Stimulated activated CD4-positive, alpha-beta T cell treated with anti-CD3 and anti-CD28 coated beads, Interleukin-15, amount 100 ng/mL, for 1 hour (primary cell): ENCODE measurements around the gene ATG13.
"Not testable (repeated sequence)": the region's sequence is repeated elsewhere in the genome, so short reads cannot be mapped to it uniquely, and the experiment has no call there.

Experiments used
- DNase-seq, 2 donors: peaks; one replicate each; pipeline ENCODE4 v3.0.0-alpha.2; 2020; ENCODE audit warnings: low read depth in 1 of 2, low spot score in 1 of 2

Gene ATG13

GRCh38 chr11:46642627-46643335 is 25.4 kb downstream of the ATG13 start:
- DNase-seq, result no peak

GRCh38 chr11:46643531-46643930 is 26.2 kb downstream of the ATG13 start:
- DNase-seq, result no peak

GRCh38 chr11:46643986-46644385 is 26.6 kb downstream of the ATG13 start:
- DNase-seq, result no peak

GRCh38 chr11:46649180-46649738 is 31.9 kb downstream of the ATG13 start:
- DNase-seq, result no peak

DNA sequence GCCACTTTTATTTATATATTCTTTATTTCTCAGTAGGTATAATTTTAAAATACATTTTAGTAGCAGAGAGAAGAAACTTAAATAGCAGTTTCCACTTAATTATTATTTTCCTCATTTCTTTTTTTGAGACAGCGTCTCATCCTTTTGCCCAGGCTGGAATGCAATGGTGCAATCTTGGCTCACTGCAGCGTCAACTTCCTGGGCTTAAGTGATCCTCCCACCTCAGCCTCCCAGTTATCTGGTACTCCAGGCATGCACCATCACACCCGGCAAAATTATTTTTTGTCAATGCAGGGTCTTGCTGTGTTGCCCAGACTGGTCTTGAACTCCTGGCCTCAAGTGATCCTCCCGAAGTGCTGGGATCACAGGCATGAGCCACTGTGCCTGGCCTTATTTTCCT is 38.3 kb downstream of the ATG13 start:
- no peak for DNase-seq

DNA sequence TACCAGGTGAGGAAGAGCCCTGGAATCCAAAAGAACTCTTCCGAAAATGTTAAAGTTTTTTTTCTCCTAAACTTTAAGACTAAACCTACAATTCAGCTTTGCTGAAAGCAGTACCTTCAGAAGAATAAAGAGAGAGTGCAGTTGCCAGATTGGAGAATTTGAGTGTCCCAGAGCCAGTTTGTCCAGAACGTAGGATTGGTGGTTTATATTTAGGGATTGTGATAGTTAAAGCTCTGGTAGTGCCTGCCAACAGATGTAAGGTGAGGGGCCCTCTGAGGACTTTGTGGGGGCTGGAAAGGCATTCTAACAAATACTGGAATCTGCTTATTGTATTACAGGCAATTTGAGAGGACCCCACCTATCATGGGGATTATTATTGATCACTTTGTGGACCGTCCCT is 39.8 kb downstream of the ATG13 start:
- DNase-seq, result no peak

DNA sequence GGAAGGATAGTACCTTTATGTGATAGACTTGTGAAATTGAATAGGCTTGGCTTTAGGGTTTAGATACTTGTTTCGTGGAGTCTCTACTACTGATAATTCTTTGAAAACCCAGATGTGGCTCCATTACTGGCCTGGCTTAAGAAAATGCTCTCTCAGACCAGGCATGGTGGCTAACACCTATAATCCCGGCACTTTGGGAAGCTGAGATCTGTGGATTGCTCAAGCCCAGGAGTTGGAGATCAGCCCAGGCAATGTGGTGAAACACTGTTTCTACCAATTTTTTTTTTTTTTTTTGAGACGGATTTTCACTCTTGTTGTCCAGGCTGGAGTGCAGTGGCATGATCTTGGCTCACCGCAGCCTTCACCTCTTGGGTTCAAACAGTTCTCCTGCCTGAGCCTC is 40.9 kb downstream of the ATG13 start:
- no peak for DNase-seq

GRCh38 chr11:46659908-46660307 is 42.6 kb downstream of the ATG13 start:
- no peak for DNase-seq

GRCh38 chr11:46661836-46662235 is 44.5 kb downstream of the ATG13 start:
- DNase-seq, result no peak

GRCh38 chr11:46662366-46662765 is 45.0 kb downstream of the ATG13 start:
- no peak for DNase-seq

DNA sequence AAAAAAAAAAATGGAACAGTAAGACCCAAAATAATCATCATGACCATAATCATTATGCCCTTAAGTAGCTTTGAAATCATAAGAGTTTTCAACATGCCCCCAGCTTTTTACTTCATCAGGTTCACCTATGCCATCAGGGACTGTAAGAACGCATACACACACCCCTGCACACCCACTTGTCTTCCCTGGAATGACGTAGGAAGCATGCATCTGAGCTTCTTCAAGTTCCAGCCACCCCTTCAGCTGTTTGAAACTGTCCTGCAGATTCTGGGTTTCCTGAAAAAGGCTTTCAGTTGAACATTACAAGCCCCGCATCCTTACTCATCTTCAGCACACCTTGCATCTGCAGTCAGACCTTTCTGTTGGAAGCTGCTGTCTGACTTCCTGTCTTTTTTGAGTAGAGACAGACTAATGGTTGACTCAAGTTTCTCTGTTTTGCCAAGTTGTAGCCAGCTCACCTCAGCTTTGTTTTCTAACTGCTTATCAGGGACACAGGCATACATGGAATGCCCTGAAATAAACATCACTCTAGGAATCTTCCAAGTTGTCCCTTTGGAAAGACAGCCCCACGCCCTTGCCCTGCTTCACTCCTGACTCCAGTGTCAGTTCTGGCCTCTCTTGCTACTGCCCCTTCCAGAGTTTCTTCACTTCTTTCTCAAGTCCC is 46.1 kb downstream of the ATG13 start:
- DNase-seq, result no peak

GRCh38 chr11:46664612-46665011 is 47.3 kb downstream of the ATG13 start:
- DNase-seq, result no peak

DNA sequence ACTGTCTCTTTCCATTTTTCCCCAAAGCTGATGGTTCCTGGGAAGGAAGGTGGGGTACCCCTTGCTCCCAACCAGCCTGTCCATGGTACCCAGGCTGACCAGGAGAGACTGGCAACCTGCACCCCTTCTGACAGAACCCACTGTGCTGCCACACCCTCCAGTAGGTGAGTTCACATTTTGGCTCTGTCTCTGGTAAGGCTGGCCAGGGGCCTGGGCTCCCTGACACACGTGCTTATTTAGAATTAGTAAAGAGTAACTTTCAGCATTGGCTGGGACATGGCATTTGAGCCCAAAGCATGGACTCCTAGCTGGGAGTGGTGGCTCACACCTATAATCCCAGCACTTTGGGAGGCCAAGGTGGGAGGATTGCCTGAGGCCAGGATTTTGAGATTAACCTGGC is 48.0 kb downstream of the ATG13 start:
- DNase-seq, result no peak

- DNase-seq, result no peak
Observed at GRCh38 chr11:46666516-46666915, 49.2 kb downstream of the ATG13 start.

DNA sequence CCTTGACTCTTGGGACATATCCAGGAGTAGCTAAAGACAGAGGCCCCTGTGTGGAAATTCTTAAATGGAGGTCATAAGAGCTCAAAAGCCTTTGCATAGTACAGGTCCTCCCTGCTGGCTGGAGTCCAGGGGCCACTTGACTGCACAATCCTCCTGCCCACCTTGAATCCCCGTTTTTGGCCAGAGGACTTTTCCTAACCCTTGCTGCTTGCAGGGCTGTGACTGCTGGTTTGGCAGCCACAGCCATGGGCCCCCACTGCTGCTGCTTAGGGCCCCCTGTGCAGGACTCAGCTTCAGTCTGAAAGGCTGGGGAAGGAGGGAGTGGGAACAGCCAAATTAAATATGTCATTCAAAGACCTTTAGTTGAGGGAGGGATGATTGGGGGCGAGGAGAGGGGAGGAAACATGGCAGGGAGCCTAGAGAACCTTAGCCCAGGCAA is 49.7 kb downstream of the ATG13 start:
- no peak for DNase-seq

DNA sequence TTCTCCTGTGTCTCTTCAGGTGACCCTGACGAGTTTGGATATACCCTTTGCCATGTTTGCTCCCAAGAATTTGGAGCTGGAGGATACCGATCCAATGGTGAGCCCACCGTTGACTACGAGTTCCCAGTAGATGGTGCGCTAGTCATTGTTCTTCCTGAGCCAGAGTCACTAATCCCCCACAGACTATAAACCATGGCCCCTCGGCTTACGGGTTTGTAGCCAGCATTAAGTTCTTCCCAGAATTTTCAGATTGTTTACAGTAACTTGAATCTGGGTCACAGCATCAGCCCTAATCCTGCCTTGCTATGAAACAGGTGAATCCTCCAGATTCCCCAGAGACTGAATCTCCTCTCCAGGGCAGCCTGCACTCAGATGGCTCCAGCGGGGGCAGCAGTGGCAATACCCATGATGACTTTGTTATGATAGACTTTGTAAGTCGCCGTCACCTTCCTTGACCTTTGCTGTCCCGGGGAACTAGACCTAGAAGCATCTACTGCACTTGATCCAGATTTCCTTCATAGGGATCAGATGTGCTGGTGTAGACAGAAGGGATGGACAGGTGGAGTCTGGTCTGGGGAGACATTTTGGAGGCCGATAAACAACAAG is 51.2 kb downstream of the ATG13 start:
- no peak for DNase-seq

GRCh38 chr11:46669711-46670139 is 52.4 kb downstream of the ATG13 start:
- no peak for DNase-seq

GRCh38 chr11:46670521-46670920 is 53.2 kb downstream of the ATG13 start:
- not testable (repeated sequence) for DNase-seq

GRCh38 chr11:46671958-46672315 is 54.6 kb downstream of the ATG13 start:
- no peak for DNase-seq

GRCh38 chr11:46672381-46672839 is 55.1 kb downstream of the ATG13 start:
- DNase-seq, result no peak

GRCh38 chr11:46673713-46674462 is 56.5 kb downstream of the ATG13 start:
- no peak for DNase-seq
